B cell (primary cell): ENCODE data around the gene CASK.

Experiments used
- CTCF ChIP-seq: fragments of 200-600 bp; IDR thresholded peaks from one replicate; pipeline ENCODE4 v1.8.0; 2022; ENCODE audit warnings: antibody characterized with exemption, mild to moderate bottlenecking
- EZH2 ChIP-seq: IDR thresholded peaks from 2 replicates; pipeline ENCODE4 v1.6.1; 2012; ENCODE audit warnings: borderline replicate concordance, low read depth, mild to moderate bottlenecking, moderate library complexity, low read length; ENCODE audit not compliant: insufficient read depth, poor library complexity, severe bottlenecking

- TF ChIP-seq CTCF: no peak
- TF ChIP-seq EZH2: no peak
Measured at GRCh38 chrX:41917517-41917916, 5.8 kb downstream of the CASK start.
